Immature natural killer cell (primary cell): Measurements from ENCODE around the gene PCSK7. TPM values are rescaled to one million over a fixed set of nuclear protein-coding genes. Genes with fewer than 3 reads are reported as not detected.

ENCODE experiments used
- DNase-seq, 3 donors: peaks; one replicate each; pipeline ENCODE4 v3.0.0; 2022; ENCODE audit warnings: mixed read lengths in 1 of 3
- H3K27ac Mint-ChIP-seq, 6 donors: one replicate each; pipeline ENCODE4 v1.8.0; 2020; ENCODE audit warnings: mixed read lengths in 6 of 6, mild to moderate bottlenecking in 5 of 6, inconsistent platforms in 4 of 6, moderate library complexity in 3 of 6
- H3K27me3 Mint-ChIP-seq, 3 donors: one replicate each; pipeline ENCODE4 v1.8.0; 2020 to 2021; ENCODE audit warnings: low read depth in 3 of 3, mild to moderate bottlenecking in 3 of 3, mixed read lengths in 3 of 3, moderate library complexity in 3 of 3, inconsistent platforms in 1 of 3
- H3K36me3 Mint-ChIP-seq, 3 donors: one replicate each; pipeline ENCODE4 v1.8.0; 2020; ENCODE audit warnings: mixed read lengths in 3 of 3, inconsistent platforms in 2 of 3, mild to moderate bottlenecking in 2 of 3
- H3K4me1 Mint-ChIP-seq, 2 donors: one replicate each; pipeline ENCODE4 v1.8.0; 2020; ENCODE audit warnings: inconsistent platforms in 2 of 2, mild to moderate bottlenecking in 2 of 2, mixed read lengths in 2 of 2, moderate library complexity in 1 of 2
- H3K4me3 Mint-ChIP-seq, 5 donors: one replicate each; pipeline ENCODE4 v1.8.0; 2020; ENCODE audit warnings: mild to moderate bottlenecking in 5 of 5, mixed read lengths in 5 of 5, inconsistent platforms in 3 of 5, moderate library complexity in 3 of 5
- H3K9me3 Mint-ChIP-seq, 6 donors: one replicate each; pipeline ENCODE4 v1.8.0; 2020; ENCODE audit warnings: mild to moderate bottlenecking in 6 of 6, mixed read lengths in 6 of 6, inconsistent platforms in 4 of 6, moderate library complexity in 3 of 6
- polyA plus RNA-seq, 3 donors: library from polyadenylated mRNA; unstranded; fragments of 300-500 nt; fragmentation: Illumina TruSeq; gene quantifications; one replicate each; pipeline ENCODE4 v1.2.3, GENCODE V29; 2021

PCSK7 gene
- polyA plus RNA-seq, 3 donors from 2014 or later = 32.8 to 96.3 (median 38.8) TPM

- Mint-ChIP-seq H3K9me3 (no peaks in the 10 kb centered on the region), H3K4me3 (no peak overlapping the region), H3K27me3 (peaks cover 0 to 4% (median 0%) of the 10 kb centered on the region in 3 donors), H3K27ac (peak overlapping the region in 3 of 6 donors; percentile 12 to 23 (median 14)), H3K4me1 (no peaks in the 10 kb centered on the region), H3K36me3 (peaks cover 0 to 12% (median 3%) of the 10 kb centered on the region in 3 donors)
- DNase-seq = no peak
These were observed 27.4 kb downstream of the PCSK7 start for GRCh38 chr11:117204283-117205080.

GRCh38 chr11:117203069-117203407 is 28.8 kb downstream of the PCSK7 start:
- no peaks in the 10 kb centered on the region for H3K9me3 Mint-ChIP-seq
- peaks cover 0 to 3% (median 0%) of the 10 kb centered on the region in 3 donors for H3K27me3 Mint-ChIP-seq
- peaks cover 0 to 12% (median 3%) of the 10 kb centered on the region in 3 donors for H3K36me3 Mint-ChIP-seq
- DNase-seq = no peak
- H3K27ac Mint-ChIP-seq = peak overlapping the region in 1 of 6 donors; percentile 66
- H3K4me3 Mint-ChIP-seq = no peak overlapping the region
- peaks cover 0 to 2% of the 10 kb centered on the region in 2 donors for H3K4me1 Mint-ChIP-seq

- Mint-ChIP-seq H3K4me1 (peaks cover 0 to 2% of the 10 kb centered on the region in 2 donors), H3K4me3 (no peak overlapping the region), H3K27me3 (peaks cover 0 to 3% (median 0%) of the 10 kb centered on the region in 3 donors), H3K36me3 (peaks cover 0 to 12% (median 3%) of the 10 kb centered on the region in 3 donors), H3K9me3 (no peaks in the 10 kb centered on the region), H3K27ac (peak overlapping the region in 2 of 6 donors; percentile 27 to 66)
- DNase-seq = no peak
These were observed 29.3 kb downstream of the PCSK7 start for GRCh38 chr11:117202386-117203068.

- no peak for DNase-seq
- no peak overlapping the region for H3K4me3 Mint-ChIP-seq
- H3K9me3 Mint-ChIP-seq = no peaks in the 10 kb centered on the region
- H3K27me3 Mint-ChIP-seq = peaks cover 0 to 3% (median 0%) of the 10 kb centered on the region in 3 donors
- peak overlapping the region in 1 of 6 donors; percentile 27 for H3K27ac Mint-ChIP-seq
- H3K4me1 Mint-ChIP-seq = peaks cover 0 to 2% of the 10 kb centered on the region in 2 donors
- peaks cover 0 to 12% (median 3%) of the 10 kb centered on the region in 3 donors for H3K36me3 Mint-ChIP-seq
These were observed 30.1 kb downstream of the PCSK7 start for GRCh38 chr11:117201658-117202305.

DNA sequence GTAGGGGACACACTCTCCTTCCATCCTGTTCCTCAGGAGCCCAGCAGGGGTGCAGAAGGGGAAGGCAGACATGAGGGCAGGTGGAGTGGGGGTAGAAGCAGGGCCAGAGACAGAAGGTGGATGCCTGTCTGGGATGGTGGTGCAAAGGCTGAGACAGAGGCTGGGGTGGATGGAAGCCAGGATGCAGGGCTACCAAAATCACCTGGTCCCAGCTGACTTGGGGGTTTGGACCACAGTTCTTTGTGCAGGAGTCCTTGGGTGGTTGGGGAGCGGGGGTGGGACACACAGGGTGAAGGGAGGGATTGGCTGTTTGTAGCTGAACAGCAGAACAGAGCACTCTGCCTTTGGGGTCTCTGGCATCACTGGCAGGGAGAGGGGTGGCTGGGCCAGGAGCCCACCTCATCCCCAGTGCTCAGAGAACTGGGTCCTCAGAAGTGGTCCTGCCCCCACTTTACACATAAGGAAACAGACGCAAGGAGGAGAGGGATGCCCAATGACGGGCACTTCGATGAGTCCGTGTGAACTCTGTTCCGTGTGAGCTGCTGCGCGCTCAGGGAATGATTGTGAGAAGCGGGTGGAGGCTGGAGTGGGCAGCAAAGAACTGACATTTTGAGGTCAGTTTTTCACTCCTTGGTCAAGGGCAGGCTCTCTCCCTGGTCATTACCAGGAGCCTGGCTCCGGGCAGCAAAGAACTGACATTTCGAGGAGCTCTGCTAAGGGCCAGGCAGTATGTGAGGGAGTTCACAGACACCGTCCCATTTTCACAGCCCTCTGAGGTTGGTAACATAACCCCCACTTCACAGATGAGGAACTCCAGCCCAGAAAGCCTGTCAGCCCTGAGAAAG is 30.8 kb downstream of the PCSK7 start:
- H3K4me3 Mint-ChIP-seq = no peak overlapping the region
- peaks cover 0 to 3% (median 0%) of the 10 kb centered on the region in 3 donors for H3K27me3 Mint-ChIP-seq
- H3K9me3 Mint-ChIP-seq = no peaks in the 10 kb centered on the region
- no peak for DNase-seq
- H3K36me3 Mint-ChIP-seq = peaks cover 0 to 10% (median 3%) of the 10 kb centered on the region in 3 donors
- peaks cover 0 to 2% of the 10 kb centered on the region in 2 donors for H3K4me1 Mint-ChIP-seq
- peak overlapping the region in 2 of 6 donors; percentile 24 to 28 for H3K27ac Mint-ChIP-seq

GRCh38 chr11:117199916-117200812 is 31.7 kb downstream of the PCSK7 start:
- DNase-seq = no peak
- Mint-ChIP-seq H3K36me3 (peaks cover 0 to 9% (median 3%) of the 10 kb centered on the region in 3 donors), H3K4me1 (peaks cover 0 to 4% of the 10 kb centered on the region in 2 donors), H3K27me3 (peaks cover 0 to 3% (median 2%) of the 10 kb centered on the region in 3 donors), H3K27ac (peak overlapping the region in 1 of 6 donors; percentile 24), H3K4me3 (no peak overlapping the region), H3K9me3 (no peaks in the 10 kb centered on the region)

DNA sequence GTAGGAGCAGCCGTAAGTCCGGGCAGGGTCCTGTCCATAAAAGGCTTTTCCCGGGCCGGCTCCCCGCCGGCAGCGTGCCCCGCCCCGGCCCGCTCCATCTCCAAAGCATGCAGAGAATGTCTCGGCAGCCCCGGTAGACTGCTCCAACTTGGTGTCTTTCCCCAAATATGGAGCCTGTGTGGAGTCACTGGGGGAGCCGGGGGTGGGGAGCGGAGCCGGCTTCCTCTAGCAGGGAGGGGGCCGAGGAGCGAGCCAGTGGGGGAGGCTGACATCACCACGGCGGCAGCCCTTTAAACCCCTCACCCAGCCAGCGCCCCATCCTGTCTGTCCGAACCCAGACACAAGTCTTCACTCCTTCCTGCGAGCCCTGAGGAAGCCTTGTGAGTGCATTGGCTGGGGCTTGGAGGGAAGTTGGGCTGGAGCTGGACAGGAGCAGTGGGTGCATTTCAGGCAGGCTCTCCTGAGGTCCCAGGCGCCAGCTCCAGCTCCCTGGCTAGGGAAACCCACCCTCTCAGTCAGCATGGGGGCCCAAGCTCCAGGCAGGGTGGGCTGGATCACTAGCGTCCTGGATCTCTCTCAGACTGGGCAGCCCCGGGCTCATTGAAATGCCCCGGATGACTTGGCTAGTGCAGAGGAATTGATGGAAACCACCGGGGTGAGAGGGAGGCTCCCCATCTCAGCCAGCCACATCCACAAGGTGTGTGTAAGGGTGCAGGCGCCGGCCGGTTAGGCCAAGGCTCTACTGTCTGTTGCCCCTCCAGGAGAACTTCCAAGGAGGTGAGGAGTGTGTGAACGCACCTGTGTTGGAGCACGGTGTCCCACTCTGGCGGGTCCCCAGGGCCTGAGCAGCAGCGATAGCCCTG is 32.6 kb downstream of the PCSK7 start, which contains the start of gene TAGLN:
TAGLN (plus strand) TSS at position 318 of the 863 bp plus-strand sequence. CDS start 3,644 bp downstream, outside the sequence.
- H3K36me3 Mint-ChIP-seq = peaks cover 0 to 4% (median 0%) of the 10 kb centered on the region in 3 donors
- H3K27me3 Mint-ChIP-seq = peaks cover 0 to 3% (median 2%) of the 10 kb centered on the region in 3 donors
- no peak within 1 kb of the TSS for H3K4me3 Mint-ChIP-seq
- peak within 1 kb of the TSS in 1 of 6 donors; percentile 13 for H3K27ac Mint-ChIP-seq
- H3K4me1 Mint-ChIP-seq = peaks cover 0 to 4% of the 10 kb centered on the region in 2 donors
- H3K9me3 Mint-ChIP-seq = no peaks in the 10 kb centered on the region
- no peak for DNase-seq

- Mint-ChIP-seq H3K36me3 (no peaks in the 10 kb centered on the region), H3K27ac (peak overlapping the region in 1 of 6 donors; percentile 13), H3K9me3 (no peaks in the 10 kb centered on the region), H3K27me3 (peaks cover 0 to 3% (median 2%) of the 10 kb centered on the region in 3 donors), H3K4me1 (peaks cover 0 to 4% of the 10 kb centered on the region in 2 donors), H3K4me3 (no peak overlapping the region)
- no peak for DNase-seq
These were observed 33.3 kb downstream of the PCSK7 start for GRCh38 chr11:117198613-117199012.

GRCh38 chr11:117197516-117198456 is 34.1 kb downstream of the PCSK7 start:
- DNase-seq = no peak
- peaks cover 0 to 3% (median 2%) of the 10 kb centered on the region in 3 donors for H3K27me3 Mint-ChIP-seq
- H3K36me3 Mint-ChIP-seq = no peaks in the 10 kb centered on the region
- H3K9me3 Mint-ChIP-seq = no peaks in the 10 kb centered on the region
- no peak overlapping the region for H3K4me3 Mint-ChIP-seq
- H3K27ac Mint-ChIP-seq = peak overlapping the region in 2 of 6 donors; percentile 3 to 39
- H3K4me1 Mint-ChIP-seq = peaks cover 0 to 4% of the 10 kb centered on the region in 2 donors

DNA sequence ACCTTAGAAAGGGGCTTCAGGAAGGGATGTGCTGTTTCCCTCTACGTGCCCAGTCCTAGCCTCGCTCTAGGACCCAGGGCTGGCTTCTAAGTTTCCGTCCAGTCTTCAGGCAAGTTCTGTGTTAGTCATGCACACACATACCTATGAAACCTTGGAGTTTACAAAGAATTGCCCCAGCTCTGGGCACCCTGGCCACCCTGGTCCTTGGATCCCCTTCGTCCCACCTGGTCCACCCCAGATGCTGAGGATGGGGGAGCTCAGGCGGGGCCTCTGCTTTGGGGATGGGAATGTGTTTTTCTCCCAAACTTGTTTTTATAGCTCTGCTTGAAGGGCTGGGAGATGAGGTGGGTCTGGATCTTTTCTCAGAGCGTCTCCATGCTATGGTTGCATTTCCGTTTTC is 34.9 kb downstream of the PCSK7 start:
- peak overlapping the region in 1 of 6 donors; percentile 39 for H3K27ac Mint-ChIP-seq
- no peak for DNase-seq
- no peak overlapping the region for H3K4me3 Mint-ChIP-seq
- peaks cover 0 to 3% (median 2%) of the 10 kb centered on the region in 3 donors for H3K27me3 Mint-ChIP-seq
- H3K4me1 Mint-ChIP-seq = peaks cover 0 to 4% of the 10 kb centered on the region in 2 donors
- H3K36me3 Mint-ChIP-seq = no peaks in the 10 kb centered on the region
- H3K9me3 Mint-ChIP-seq = no peaks in the 10 kb centered on the region
